ENCODE results near the gene DIPK1A.

DNA sequence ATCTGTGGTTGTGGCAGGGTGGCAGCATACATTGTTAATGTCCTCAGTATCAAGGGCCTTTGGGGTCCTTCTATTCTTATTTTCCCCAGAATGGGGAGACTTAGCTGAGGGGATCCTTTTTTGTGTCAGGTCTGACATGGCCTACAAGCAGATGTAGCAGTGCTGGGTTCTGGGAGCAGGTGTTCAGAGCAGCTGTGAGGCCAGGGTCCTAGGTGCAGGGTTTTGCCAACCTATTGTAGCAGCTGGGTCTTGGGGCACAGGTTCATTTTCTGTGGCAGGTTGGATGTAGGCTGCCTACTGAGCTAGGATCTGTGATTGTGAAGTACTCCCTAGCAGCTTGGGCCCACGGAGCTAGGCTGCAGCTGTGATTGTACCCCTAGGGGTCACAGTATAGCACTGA, 60.1 kb downstream of the DIPK1A start:
- no peak for TF ChIP-seq POLR2A (IDR thresholded peaks at IDR 0.05)
- TF ChIP-seq, protein P1, sequence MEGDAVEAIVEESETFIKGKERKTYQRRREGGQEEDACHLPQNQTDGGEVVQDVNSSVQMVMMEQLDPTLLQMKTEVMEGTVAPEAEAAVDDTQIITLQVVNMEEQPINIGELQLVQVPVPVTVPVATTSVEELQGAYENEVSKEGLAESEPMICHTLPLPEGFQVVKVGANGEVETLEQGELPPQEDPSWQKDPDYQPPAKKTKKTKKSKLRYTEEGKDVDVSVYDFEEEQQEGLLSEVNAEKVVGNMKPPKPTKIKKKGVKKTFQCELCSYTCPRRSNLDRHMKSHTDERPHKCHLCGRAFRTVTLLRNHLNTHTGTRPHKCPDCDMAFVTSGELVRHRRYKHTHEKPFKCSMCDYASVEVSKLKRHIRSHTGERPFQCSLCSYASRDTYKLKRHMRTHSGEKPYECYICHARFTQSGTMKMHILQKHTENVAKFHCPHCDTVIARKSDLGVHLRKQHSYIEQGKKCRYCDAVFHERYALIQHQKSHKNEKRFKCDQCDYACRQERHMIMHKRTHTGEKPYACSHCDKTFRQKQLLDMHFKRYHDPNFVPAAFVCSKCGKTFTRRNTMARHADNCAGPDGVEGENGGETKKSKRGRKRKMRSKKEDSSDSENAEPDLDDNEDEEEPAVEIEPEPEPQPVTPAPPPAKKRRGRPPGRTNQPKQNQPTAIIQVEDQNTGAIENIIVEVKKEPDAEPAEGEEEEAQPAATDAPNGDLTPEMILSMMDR (IDR thresholded peaks at IDR 0.05), result no peak

All from adrenal gland (tissue), 5 donors.